GM12878 (cell line): ENCODE results near the gene FN1.

Experiments
- CEBPB ChIP-seq, 2 experiments: fragments of 150-350 bp in 1 of 2; IDR thresholded peaks; 2 replicates each; pipeline ENCODE4 v1.6.1; 2012 to 2014; ENCODE audit warnings: low read depth in 2 of 2, low read length in 2 of 2, borderline replicate concordance in 1 of 2, inconsistent platforms in 1 of 2
- EP300 ChIP-seq, 2 experiments: fragments of 150-350 bp in 1 of 2; IDR thresholded peaks; 2 replicates each; pipeline ENCODE4 v1.6.1; 2011 to 2012; ENCODE audit warnings: low read depth in 2 of 2, low read length in 2 of 2, borderline replicate concordance in 1 of 2, improper control_type of control experiment in 1 of 2, inconsistent platforms in 1 of 2; ENCODE audit not compliant: control insufficient read depth in 1 of 2
- FOXM1 ChIP-seq: IDR thresholded peaks from 2 replicates; pipeline ENCODE4 v1.6.1; 2012; ENCODE audit warnings: low read depth, mild to moderate bottlenecking, inconsistent platforms, low read length, moderate library complexity
- POLR2AphosphoS2 ChIP-seq: IDR thresholded peaks from 2 replicates; pipeline ENCODE4 v1.6.1; 2011; ENCODE audit warnings: low read depth, mild to moderate bottlenecking, low read length, improper control_type of control experiment, moderate library complexity
- TAF1 ChIP-seq: IDR thresholded peaks from 2 replicates; pipeline ENCODE4 v1.6.1; 2011; ENCODE audit warnings: mild to moderate bottlenecking, low read depth, low read length, borderline replicate concordance
- ZBED1 ChIP-seq: IDR thresholded peaks from 2 replicates; pipeline ENCODE4 v1.6.1; 2016; ENCODE audit warnings: borderline replicate concordance
- ZSCAN29 ChIP-seq: fragments of 450-650 bp; IDR thresholded peaks from 2 replicates; pipeline ENCODE4 v1.6.1; 2017; ENCODE audit warnings: mild to moderate bottlenecking, moderate library complexity
- TF ChIP-seq, protein P1 (sequence below): IDR thresholded peaks from 2 replicates; pipeline ENCODE4 v1.6.1; 2012; ENCODE audit warnings: mild to moderate bottlenecking, low read depth, low read length
- TF ChIP-seq, protein P2 (sequence below), 3 experiments: IDR thresholded peaks in 2 of 3; conservative IDR thresholded peaks in 1 of 3; 2 replicates each; pipeline ENCODE4 v1.5.1; 2011; ENCODE audit warnings: low read depth in 3 of 3, low read length in 3 of 3, mild to moderate bottlenecking in 3 of 3, control low read depth in 2 of 3, moderate library complexity in 2 of 3, inconsistent platforms in 1 of 3, mixed read lengths in 1 of 3; ENCODE audit not compliant: control insufficient read depth in 2 of 3, insufficient read depth in 1 of 3; ENCODE audit errors: extremely low read depth in 1 of 3

DNA sequence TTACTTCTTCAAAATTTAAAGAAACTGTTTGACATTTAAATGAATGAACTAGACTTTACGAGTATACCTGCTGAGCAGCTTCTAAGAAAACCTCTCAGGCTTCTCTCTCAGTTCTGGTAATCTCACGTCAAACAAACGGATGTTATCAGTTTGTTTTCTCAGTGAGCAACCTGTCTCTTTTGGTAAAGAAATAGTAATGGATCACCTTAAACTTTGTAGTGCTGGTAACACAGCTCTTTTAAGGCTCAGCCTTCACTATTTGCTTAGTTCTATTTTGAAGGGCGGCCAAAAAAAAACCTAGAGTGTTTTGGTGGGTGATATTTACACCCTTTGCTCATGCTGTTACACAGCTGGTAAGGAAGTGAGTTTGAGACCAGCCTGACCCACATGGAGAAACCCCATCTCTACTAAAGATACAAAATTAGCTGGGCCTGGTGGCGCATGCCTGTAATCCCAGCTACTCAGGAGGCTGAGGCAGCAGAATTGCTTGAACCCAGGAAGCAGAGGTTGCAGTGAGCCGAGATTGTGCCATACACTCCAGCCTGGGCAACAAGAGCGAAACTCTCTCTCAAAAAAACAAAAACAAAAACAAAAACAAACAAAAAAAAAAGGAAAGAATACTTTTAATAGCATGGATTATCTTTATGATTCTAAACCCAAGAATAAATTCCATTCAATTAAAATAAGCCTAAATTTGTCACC, 15.9 kb downstream of the FN1 start:
- TF ChIP-seq ZBED1 (no peak), EP300 (IDR thresholded peaks at IDR 0.05; ENCODE audit: borderline replicate concordance in 1 of 2, control insufficient read depth in 1 of 2, low read depth in 2 of 2, low read length in 2 of 2) (no peak), TAF1 (no peak), CEBPB (IDR thresholded peaks at IDR 0.05; ENCODE audit: borderline replicate concordance in 1 of 2, low read depth in 2 of 2, low read length in 2 of 2) (no peak), POLR2AphosphoS2 (no peak), ZSCAN29 (no peak), FOXM1 (no peak)
- TF ChIP-seq, protein P1, sequence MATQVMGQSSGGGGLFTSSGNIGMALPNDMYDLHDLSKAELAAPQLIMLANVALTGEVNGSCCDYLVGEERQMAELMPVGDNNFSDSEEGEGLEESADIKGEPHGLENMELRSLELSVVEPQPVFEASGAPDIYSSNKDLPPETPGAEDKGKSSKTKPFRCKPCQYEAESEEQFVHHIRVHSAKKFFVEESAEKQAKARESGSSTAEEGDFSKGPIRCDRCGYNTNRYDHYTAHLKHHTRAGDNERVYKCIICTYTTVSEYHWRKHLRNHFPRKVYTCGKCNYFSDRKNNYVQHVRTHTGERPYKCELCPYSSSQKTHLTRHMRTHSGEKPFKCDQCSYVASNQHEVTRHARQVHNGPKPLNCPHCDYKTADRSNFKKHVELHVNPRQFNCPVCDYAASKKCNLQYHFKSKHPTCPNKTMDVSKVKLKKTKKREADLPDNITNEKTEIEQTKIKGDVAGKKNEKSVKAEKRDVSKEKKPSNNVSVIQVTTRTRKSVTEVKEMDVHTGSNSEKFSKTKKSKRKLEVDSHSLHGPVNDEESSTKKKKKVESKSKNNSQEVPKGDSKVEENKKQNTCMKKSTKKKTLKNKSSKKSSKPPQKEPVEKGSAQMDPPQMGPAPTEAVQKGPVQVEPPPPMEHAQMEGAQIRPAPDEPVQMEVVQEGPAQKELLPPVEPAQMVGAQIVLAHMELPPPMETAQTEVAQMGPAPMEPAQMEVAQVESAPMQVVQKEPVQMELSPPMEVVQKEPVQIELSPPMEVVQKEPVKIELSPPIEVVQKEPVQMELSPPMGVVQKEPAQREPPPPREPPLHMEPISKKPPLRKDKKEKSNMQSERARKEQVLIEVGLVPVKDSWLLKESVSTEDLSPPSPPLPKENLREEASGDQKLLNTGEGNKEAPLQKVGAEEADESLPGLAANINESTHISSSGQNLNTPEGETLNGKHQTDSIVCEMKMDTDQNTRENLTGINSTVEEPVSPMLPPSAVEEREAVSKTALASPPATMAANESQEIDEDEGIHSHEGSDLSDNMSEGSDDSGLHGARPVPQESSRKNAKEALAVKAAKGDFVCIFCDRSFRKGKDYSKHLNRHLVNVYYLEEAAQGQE: no peak
- TF ChIP-seq, protein P2, sequence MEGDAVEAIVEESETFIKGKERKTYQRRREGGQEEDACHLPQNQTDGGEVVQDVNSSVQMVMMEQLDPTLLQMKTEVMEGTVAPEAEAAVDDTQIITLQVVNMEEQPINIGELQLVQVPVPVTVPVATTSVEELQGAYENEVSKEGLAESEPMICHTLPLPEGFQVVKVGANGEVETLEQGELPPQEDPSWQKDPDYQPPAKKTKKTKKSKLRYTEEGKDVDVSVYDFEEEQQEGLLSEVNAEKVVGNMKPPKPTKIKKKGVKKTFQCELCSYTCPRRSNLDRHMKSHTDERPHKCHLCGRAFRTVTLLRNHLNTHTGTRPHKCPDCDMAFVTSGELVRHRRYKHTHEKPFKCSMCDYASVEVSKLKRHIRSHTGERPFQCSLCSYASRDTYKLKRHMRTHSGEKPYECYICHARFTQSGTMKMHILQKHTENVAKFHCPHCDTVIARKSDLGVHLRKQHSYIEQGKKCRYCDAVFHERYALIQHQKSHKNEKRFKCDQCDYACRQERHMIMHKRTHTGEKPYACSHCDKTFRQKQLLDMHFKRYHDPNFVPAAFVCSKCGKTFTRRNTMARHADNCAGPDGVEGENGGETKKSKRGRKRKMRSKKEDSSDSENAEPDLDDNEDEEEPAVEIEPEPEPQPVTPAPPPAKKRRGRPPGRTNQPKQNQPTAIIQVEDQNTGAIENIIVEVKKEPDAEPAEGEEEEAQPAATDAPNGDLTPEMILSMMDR (IDR thresholded peaks at IDR 0.05 in 2 of 3, conservative IDR thresholded peaks at IDR 0.05 in 1 of 3; ENCODE audit: control insufficient read depth in 2 of 3, extremely low read depth in 1 of 3, insufficient read depth in 1 of 3, low read depth in 3 of 3, low read length in 3 of 3): no peak
